Hair follicle dermal papilla cell (primary cell): ENCODE measurements around the gene ASAH2B. TPM values are rescaled to one million over a fixed set of nuclear protein-coding genes. Genes with fewer than 3 reads are reported as not detected.

Source experiments
- total RNA-seq: library from RNA; depleted of rRNA; stranded (reverse); fragments of >200 nt; gene quantifications from 2 replicates; pipeline ENCODE4 v1.2.3, GENCODE V29; 2012

Gene ASAH2B
- total RNA-seq: 2.6 and 2.9 TPM in 2 replicates

GRCh38 chr10:50739618-50740292 lies at the start of gene ASAH2B:
ASAH2B (plus strand) TSS chr10:50739936; CDS start chr10:50745131, 5,195 bp downstream.

Other genes with a start within 250 kb of the ASAH2B start
- gene SGMS1, start 116.0 kb upstream of the ASAH2B start, total RNA-seq: 65.7 and 69.8 TPM in 2 replicates
- gene A1CF, start 145.7 kb downstream of the ASAH2B start, total RNA-seq: not detected in 2 replicates